ENCODE results near the gene WDR26.

DNA sequence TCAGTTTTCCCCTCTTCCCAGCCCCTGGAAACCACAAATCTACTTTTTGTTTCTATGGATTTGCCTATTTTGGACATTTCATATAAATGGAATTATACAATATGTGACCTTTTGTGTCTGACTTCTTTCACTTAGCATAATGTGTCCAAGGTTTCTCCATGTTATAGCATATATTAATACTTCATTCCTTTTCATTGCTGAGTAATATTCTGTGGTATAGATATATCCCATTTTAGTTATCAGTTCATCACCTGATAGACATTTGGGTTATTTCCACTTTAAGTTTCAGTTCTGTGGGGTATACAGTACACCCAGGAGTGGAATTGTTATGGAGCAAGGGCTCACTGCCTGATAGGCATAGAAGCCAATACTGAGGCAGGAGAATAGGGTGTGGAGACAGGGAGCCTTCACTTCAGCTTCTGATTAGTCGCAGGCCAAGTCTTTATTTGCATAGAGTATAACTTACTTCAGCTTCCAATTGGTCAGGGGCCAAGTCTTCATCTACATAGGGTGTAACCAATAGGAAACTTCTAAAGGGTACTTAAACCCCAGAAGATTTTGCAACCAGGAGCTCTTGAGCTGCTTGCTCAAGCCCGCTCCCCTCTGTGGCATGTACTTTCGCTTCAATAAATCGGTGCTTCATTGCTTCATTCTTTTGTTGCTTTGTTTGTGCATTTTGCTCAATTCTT, 96.3 kb downstream of the WDR26 start:
- TF ChIP-seq MEIS1 (CRISPR knock-in tag; IDR thresholded peaks at IDR 0.05; ENCODE audit: borderline replicate concordance): no peak
- TF ChIP-seq, protein P1, sequence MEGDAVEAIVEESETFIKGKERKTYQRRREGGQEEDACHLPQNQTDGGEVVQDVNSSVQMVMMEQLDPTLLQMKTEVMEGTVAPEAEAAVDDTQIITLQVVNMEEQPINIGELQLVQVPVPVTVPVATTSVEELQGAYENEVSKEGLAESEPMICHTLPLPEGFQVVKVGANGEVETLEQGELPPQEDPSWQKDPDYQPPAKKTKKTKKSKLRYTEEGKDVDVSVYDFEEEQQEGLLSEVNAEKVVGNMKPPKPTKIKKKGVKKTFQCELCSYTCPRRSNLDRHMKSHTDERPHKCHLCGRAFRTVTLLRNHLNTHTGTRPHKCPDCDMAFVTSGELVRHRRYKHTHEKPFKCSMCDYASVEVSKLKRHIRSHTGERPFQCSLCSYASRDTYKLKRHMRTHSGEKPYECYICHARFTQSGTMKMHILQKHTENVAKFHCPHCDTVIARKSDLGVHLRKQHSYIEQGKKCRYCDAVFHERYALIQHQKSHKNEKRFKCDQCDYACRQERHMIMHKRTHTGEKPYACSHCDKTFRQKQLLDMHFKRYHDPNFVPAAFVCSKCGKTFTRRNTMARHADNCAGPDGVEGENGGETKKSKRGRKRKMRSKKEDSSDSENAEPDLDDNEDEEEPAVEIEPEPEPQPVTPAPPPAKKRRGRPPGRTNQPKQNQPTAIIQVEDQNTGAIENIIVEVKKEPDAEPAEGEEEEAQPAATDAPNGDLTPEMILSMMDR (tag by site-specific recombination; IDR thresholded peaks at IDR 0.05): no peak

All from HEK293 (cell line).